ENCODE measurements around the gene POLR3K.
A peak's percentile ranks its signal among the peaks of the same experiment; 100 is the strongest.
"Not testable (repeated sequence)": the region's sequence is repeated elsewhere in the genome, so short reads cannot be mapped to it uniquely, and the experiment has no call there.

The POLR3K gene

DNA sequence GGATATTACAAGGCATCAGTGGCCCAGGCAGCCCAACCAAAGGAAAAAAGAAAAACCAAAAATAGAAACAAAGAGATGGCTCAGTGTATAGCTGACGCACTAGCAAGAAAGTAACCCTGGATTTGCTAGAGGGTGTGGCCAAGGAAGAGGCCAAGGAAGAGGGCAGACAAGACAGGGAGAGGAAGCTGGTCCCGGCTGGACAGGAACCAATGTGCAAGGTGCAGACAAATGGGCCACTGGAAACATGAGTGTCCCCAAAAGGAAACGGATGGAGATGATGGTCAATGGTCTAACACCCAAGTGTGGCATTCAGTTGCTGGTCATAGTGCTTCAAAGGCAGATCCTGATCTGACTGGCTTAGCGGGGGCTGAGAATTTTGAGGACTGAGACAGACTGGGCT lies 10.7 kb downstream of the POLR3K start:
- no peak for DNase-seq

DNA sequence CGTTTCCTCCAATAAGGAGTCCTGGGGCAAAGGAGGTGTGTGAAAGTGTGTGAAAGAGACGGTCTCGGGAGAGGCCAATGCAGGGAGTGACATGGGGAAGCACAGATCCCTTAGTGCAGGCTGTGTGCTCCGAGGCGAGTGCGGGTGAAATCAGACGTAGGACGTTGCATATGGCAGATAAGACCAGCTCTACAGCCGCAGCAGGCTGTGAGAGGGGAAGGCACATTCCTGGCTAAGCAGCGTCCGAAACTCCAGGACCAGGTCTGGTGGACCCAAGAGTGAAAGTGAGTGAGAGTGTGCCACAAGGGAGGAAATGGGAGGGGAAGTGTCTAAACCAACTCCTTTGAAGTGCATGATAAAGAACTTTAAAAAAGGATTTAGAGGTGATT lies 11.3 kb downstream of the POLR3K start:
- DNase-seq = no peak

DNA sequence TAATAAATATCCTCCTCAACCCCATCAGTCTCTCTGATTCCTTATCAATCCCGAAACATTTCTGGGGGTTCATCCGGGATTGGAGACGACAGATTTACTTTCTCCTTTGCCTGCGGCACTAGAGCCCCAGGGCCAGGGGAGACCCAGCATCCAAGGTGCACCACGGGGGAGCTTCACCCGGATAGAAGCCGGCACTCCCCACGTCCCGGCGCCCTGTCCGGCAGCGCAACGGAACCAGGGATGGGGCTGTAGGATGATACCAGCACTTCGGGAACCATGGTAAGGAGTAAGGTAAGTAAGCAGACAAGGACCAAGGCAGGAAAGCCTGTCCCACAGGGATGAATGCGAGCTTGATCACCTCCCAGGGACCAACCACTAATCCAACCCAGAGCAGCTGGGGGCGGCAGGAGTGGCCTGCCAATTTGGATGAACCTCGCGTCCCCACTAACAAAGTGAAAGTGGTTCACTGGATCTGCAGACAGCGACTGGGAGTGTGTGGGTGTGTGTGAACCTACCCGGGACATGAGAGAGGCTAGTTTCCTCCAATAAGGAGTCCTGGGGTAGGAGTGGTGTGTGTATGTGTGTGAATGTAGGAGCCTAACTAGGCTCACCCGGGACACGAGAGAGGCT lies 11.9 kb downstream of the POLR3K start:
- no peak for DNase-seq

DNA sequence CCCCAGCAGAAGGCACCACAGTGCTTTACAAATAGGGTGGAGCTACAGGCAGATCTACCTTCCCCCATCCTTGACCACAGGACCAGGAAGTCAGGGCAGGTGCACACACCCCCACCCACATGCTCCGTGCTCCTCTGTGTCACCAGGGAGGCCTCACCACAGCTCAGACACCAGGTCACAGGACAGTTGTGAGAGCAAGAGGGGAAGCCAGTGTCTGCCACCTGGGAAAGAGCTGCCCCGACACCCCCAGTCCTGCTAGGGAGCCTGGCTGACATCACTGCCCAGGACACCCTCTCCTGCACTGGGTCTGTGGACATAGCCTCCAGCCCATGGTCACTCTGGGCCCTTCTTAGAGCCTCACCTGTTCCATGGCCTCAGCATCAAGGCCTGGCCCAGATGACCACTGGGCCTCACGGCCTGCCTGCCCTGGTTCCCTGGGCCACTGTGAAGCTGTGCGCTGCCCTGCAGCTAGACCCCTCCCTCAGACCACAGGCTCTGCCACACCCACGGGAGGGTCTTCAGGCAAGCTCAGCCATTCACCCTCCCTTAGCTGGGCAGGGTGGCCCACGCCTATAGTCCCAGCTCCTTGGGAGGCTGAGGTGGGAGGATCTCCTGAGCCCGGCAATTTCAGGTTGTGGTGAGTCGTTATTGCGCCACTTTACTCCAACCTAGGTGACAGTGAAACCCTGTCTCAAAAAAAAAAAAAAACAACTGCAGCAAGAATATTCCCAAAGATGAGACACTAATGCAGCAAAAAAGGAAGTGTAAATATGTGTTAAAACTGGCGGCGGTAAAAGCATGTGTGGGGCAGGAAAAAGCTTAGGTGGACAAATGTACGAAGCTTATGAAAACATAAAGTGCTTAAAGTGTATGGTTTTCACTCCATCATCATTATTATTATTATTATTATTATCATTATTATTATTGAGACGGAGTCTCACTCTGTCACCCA lies 14.2 kb downstream of the POLR3K start:
- peak in 2 of 4 experiments; percentile 37 to 55 for DNase-seq

DNA sequence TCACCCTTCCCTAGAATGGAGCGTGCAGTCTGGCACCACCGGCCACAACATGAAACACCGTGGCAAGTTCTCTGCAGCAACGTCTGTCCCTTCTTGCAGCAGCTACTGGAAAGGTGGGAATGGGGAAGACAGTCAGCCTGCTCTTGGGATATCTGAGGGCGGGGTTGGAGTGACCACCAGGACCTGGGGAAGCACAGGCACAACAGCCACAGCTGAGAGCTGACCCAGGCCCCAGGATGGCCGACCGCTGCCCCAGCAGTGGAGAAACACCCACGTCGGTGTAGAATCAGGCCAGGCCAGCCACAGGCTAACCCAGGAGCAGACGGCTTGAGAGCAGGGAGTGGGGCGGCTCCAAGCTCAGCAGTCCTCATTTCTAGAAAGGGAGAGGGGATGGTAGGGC lies 15.2 kb downstream of the POLR3K start:
- not testable (repeated sequence) for DNase-seq

- DNase-seq = peak; percentile 60 to 78 (median 76)
Measured at GRCh38 chr16:37511-37910, 15.9 kb downstream of the POLR3K start.

GRCh38 chr16:36336-36984 lies 16.9 kb downstream of the POLR3K start:
- no peak for DNase-seq

DNA sequence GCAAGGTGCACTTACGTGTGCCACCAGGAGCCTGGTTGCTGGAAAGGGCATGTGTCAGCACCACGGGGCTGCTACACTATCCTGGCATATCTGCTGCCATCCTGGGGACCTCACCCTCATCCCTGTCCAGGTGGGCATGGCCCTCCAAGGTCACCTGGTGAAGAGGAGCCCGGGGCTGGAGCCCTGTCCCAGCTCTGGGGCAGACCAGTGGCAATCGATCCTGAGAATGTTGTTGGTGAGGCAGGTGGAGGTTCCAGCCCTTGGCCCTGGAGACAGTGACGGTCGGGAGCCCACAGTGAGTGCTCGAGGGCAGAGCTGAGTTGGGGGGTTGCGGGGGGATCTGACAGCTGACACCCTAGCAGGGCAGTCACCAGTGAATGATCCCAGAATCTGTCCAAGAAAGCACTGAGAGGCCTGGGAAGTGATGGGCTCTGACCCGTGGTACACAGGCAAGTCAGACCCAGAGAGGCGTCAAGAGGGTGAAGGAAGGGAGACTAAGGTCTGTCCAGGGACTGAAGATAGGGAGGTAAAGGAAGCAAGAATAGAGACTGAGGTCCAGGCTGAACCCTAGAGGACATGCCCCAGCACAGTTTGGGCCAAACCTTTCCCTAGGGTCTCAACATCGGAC lies 17.6 kb downstream of the POLR3K start:
- DNase-seq = no peak

DNA sequence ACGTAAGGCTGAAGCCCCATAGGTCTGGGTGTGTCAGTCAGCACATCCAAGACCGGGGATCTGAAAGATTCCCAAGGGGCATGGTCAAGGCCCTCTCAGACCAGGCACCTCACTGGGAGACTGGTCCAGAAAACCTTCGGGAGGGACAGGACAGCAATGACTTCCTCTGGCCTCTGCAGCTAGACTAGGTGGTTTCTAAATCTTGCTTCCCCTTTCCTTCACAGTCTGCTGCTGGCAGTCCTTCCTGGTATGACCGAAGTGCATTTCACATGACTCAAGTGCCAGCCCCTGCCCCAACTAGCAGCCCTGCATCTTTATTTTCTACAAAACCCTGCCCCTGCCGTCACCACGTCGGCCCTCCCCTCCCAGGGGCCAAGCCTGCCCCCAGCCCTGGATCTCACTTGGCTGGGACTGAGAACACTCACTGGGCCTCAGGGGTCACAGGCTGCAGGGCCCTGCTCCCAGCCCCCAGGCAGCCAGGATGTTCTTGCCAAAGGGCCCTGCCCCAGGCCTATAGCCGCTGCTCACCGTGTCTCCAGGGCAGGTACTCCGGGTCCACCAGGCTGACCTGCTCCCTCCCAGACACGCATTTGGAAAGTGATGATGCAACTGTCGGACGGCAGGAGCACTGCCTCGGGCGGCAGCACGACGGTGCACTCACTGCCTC lies 18.3 kb downstream of the POLR3K start:
- DNase-seq = peak; percentile 80 to 87 (median 85)

- no peak for DNase-seq
Measured at GRCh38 chr16:34648-34987, 18.8 kb downstream of the POLR3K start.

GRCh38 chr16:33877-34647 lies 19.3 kb downstream of the POLR3K start:
- no peak for DNase-seq

DNA sequence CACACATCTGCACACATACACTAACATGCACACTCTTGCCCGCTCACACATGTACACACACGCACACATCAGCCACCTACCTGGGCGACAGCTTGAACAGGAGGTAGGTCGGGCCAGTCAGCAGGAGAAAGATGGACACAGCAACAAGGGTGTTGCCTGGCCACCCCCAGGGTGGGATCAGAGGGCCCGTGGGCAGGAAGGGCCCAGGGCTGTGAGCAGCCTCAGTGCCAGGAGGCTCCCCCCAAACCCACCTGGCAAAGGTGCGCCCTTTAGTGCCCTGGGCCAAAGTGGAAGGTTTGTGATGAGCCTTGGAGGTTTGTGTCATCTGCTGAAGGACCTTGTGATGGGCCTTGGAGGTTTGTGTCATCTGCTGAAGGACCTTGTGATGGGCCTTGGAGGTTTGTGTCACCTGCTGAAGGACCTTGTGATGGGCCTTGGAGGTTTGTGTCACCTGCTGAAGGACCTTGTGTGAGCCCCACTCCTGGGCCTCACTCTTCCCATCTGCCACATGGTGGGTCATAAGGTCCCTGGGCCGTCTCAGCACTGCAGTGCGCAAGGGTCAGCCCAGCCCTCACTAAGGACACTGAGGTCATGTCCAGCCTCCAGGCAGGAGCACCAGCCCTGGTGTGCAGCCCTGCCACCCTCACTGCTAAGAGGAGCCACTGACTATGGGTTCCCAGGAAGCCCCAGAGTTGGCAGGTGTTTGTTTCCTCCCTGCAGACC lies 20.1 kb downstream of the POLR3K start:
- not testable (repeated sequence) for DNase-seq

DNA sequence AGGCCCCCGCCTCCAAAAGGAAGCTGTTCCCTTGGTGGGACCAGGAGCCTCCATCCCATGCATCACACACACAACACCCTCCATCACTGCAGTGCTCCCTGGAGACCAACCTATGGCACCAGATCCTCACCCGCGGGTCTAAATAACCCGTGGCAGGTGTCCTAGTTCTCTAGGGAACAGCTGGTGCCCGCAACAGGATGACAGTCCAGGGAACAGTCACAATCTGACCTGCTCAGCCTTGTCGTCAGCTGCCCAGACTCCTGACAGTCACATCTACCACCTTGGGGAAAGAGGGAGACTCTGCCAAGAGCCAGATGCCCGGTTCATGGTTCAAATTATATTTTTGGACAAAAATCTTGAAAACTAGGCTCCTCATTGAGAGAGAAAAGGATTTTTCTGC lies 22.8 kb downstream of the POLR3K start:
- not testable (repeated sequence) for DNase-seq

DNA sequence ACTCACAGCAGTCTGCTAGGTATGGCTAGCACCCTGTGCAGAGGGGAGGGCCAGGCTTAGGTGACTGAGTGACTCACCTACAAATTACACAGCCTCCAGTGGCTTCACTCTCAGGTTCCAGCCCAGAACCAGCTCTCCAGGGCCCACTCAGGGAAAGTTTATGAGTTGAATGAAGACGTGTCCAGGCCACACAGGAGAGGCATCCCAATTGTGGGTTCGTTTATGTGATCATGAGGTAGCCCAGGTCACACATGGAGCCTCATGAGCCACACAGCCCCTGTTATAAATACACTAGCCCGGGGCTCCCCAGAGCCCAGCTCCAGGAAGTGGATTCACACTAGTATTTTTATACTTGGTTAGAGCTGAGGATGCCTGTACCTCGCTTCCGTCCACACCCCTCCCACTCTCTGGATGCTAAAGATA lies 27.5 kb downstream of the POLR3K start:
- DNase-seq = not testable (repeated sequence)

DNA sequence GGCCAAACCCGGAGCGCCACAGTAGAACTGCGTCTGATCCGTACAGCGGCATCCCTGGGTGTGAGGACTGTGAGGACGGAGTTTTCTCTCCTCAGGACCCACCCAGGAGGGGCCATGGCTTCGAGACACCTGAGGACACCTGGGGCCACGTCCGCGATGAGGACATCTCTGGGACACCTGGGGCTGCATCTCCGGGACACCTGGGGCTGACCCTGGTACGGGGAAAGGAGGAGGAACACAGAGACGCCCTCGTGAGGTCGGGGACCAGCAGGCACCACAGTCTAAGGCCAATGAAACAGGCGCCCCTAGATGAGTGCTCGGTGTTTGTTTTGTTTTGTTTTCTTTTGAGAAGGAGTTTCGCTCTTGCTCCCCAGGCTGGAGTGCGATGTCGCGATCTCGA lies 29.3 kb downstream of the POLR3K start:
- not testable (repeated sequence) for DNase-seq

DNA sequence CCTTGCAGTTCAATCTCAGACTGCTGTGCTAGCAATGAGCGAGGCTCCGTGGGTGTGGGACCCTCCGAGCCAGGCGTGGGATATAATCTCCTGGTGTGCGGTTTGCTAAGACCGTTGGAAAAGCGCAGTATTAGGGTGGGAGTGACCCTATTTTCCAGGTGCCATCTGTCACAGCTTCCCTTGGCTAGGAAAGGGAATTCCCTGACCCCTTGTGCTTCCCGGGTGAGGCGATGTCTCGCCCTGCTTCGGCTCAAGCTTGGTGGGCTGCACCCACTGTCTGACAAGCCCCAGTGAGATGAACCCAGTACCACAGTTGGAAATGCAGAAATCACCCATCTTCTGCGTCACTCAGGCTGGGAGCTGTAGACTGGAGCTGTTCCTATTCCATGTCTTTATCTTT lies 32.5 kb downstream of the POLR3K start:
- not testable (repeated sequence) for DNase-seq

GRCh38 chr16:17062-17765 lies 36.2 kb downstream of the POLR3K start:
- DNase-seq = not testable (repeated sequence)

DNA sequence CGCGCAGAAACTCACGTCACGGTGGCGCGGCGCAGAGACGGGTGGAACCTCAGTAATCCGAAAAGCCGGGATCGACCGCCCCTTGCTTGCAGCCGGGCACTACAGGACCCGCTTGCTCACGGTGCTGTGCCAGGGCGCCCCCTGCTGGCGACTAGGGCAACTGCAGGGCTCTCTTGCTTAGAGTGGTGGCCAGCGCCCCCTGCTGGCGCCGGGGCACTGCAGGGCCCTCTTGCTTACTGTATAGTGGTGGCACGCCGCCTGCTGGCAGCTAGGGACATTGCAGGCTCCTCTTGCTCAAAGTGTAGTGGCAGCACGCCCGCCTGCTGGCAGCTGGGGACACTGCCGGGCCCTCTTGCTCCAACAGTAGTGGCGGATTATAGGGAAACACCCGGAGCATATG lies 42.6 kb downstream of the POLR3K start:
- not testable (repeated sequence) for DNase-seq

- DNase-seq = no peak
Measured at GRCh38 chr16:9903-10665, 43.3 kb downstream of the POLR3K start.

Measured in suppressor macrophage (primary cell).